GM19351 (cell line): ENCODE data around the gene SPANXC.
"Not testable (repeated sequence)": the region's sequence is repeated elsewhere in the genome, so short reads cannot be mapped to it uniquely, and the experiment has no call there.

Source experiments
- ATAC-seq: cut with Tn5 transposase; IDR thresholded peaks from one replicate; pipeline ENCODE4 v1.9.1; 2021; ENCODE audit warnings: mild to moderate bottlenecking, moderate library complexity; ENCODE audit not compliant: unreplicated experiment

The SPANXC gene, protein sequence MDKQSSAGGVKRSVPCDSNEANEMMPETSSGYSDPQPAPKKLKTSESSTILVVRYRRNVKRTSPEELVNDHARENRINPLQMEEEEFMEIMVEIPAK

DNA sequence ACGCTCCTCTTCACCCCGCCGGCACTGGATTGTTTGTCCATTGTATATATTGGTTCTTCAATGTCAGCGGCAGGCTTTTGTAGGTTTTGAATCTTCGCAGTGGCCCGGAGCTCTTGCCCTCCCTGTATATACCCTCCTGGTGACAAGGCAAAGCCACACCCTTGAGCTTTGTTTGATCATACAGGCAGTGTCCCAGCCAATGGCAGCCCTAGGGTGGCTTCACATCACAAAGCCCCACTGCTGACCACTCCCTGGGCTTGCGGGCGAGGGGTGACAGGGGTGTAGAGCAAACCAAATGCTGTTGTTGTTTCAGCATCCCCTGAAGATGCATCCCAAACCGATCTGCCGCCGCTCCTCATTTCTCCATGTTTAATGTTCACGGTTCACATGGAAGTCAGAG, at the start of gene SPANXC:
TSS of gene SPANXC (minus strand) at position 101 of the 400 bp plus-strand sequence. CDS start at position 41, 60 bp downstream.
- ATAC-seq = not testable (repeated sequence)

DNA sequence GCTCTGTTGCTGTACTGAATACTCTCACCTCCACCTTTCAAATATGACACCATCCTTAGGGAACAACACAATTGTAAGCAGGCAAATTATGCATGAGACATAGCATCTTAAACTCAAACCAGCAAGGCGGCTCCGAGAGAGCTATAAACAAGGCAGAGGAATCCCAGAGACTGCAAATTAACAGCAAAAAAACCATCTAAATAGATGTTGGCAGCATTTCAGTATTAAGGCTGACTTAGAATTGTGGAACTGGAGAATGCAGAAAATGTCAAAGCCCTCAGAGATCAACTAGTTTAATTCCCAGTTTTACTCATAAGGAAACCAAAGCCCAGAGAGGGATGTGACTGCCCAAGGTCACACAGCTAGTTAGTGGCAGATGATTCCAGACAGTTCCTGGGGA, 37.2 kb upstream of the SPANXC start:
- ATAC-seq = no peak

DNA sequence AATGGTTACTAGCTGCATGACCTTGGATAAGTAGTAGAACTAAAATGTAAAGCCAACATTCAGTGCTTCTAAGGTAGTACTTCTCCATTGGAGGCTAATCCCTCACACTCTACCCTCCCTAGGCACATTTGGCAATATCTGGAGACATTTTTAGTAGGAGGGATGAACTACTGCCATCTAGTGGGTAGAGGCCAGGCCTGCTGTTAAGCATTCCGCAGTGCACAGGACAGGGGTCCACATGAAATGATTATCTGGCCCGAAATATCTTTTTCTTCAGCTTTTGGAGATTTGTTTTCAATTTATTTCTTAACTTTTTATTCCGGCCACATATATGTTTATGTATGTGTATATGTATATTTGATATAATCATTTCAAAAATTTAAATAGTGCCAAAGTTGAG, 36.0 kb upstream of the SPANXC start:
- peak; percentile 70 for ATAC-seq

DNA sequence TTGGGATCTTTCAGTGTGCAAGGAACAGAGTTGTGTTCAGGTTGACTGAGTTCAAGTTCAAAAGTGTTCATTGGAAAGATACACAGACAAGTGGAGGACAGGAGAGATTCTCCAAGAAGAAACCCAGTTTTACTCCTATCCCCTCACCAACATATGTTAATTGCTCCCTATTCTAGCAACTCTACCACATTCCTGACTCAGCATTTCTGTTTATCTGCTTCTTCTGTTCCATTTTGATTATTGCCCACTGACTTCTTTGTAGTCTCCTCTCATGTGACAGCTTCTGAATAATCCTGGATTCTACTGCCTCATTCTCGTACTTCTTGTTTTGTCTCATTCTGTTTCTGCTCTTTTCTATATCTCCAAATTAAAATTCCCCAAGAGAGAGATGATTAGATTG, 15.8 kb upstream of the SPANXC start:
- no peak for ATAC-seq

DNA sequence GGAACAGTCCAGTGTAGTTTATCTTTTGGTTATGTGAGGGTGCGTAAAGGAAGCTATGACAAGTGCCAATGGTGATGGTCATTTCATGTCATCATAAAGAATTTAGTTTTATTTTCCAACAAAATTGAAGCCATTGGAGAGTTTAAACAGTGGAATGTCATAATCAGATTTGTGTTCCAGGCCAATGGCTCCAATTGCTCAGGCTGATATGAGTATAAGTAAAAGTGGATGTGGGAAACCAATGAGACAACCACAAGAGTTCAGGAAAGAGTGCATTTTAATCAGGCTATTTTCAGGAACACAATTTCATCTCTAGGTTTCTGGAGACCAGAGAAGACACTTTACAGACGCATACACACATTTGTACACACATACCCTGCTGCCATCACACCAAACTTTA, 20.7 kb downstream of the SPANXC start:
- ATAC-seq = no peak

DNA sequence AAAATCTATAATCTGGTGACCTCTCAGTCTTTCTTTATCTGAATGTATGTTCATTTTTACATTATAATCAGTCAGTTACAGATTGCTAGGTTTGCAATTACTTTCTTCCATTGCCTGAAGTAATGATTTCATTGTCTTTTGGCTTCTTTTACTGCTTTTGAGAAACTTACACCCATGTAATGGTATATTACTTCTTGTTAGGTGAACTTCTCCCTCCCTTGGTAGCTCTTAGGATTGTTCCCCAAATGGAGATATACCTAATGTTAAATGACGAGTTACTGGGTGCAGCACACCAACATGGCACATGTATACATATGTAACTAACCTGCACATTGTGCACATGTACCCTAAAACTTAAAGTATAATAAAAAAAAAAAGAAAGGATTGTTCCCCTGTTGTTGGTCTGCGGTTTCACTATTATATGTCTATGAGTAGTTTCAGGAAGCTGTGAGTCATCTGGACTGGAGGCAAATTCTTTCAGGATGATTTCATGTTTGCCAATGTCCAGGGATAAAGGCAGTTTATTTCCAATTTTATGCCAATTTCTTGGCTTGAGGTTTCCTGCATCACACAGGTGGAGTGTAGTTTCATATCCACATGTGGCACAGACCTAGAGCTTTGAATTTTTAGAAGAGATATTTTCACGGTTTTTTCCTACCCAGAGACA, 21.8 kb downstream of the SPANXC start:
- ATAC-seq = no peak

DNA sequence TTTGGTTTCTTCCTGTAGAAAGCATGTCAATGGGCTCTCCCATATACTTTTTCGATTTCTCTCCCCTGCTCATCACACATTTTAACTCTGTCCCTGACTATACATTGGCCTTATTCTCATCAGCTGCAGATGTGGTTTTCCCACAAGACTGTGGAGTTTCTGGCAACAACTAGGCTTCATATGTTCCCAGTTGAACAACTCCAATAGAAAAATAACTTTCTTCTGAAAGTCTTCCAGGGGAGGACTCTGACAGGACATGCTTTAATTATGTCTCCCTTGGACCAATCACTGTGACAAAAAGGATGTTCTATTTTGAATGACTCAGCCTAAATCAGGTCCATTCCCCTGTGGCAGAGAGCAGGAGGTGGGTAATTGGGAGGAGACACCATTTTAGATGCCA, 28.1 kb downstream of the SPANXC start:
- no peak for ATAC-seq

DNA sequence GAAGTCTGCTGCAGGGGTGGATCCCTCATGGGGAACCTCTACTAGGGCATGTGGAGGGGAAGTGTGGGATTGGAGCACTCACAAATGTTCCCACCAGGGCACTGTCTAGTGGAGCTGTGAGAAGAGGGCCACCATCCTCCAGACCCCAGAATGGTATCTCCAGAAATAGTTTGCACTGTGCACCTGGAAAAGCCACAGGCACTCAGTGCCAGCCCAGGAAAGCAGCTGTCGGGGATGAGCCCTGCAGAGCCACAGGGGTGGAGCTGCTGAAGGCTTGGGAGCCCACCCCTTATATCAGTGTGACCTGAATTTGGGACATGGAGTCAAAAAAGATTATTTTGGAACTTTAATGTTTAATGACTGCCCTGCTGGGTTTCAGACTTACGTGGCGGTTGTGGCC, 40.4 kb downstream of the SPANXC start:
- ATAC-seq = no peak
